ENCODE results near the gene OGFR. TPM values are rescaled to one million over a fixed set of nuclear protein-coding genes. Genes with fewer than 3 reads are reported as not detected.

OGFR gene
- total RNA-seq, 2 experiments from 2014 or later: 43.8 to 44.7 TPM

GRCh38 chr20:62763404-62763803, 41.2 kb upstream of the OGFR start:
- no peak for ATAC-seq
- ChIA-PET CTCF (interaction anchor here (0.5 kb wide), 1 partner anchor 105 kb away, joined by 3 read pairs; no protein-coding TSS in a partner anchor), POLR2A (no interaction called here)
- no peaks in the 10 kb centered on the region for H3K36me3 Mint-ChIP-seq (ENCODE audit: low read depth)
- intact Hi-C loops (cut with DNase I, micrococcal nuclease): no loop called here
- no peak for DNase-seq
- H3K4me1 Mint-ChIP-seq: peaks cover 7% of the 10 kb centered on the region
- no peak overlapping the region for H3K27ac Mint-ChIP-seq
- H3K4me3 Mint-ChIP-seq: no peak overlapping the region
- H3K9me3 Mint-ChIP-seq (ENCODE audit: low read depth): no peaks in the 10 kb centered on the region
- H3K27me3 Mint-ChIP-seq: no peaks in the 10 kb centered on the region

GRCh38 chr20:62764156-62764935, 40.3 kb upstream of the OGFR start:
- Mint-ChIP-seq H3K27me3 (no peaks in the 10 kb centered on the region), H3K9me3 (ENCODE audit: low read depth) (no peaks in the 10 kb centered on the region), H3K4me3 (no peak overlapping the region), H3K4me1 (peaks cover 7% of the 10 kb centered on the region), H3K36me3 (ENCODE audit: low read depth) (no peaks in the 10 kb centered on the region), H3K27ac (no peak overlapping the region)
- intact Hi-C loops (cut with DNase I, micrococcal nuclease): no loop called here
- no peak for DNase-seq
- ATAC-seq: no peak
- CTCF ChIA-PET: interaction anchor here (0.6 kb wide), 1 partner anchor 170 kb away, joined by 4 read pairs; no protein-coding TSS in a partner anchor
- POLR2A ChIA-PET: no interaction called here

GRCh38 chr20:62765021-62765420, 39.6 kb upstream of the OGFR start:
- DNase-seq: no peak
- intact Hi-C loops (cut with DNase I, micrococcal nuclease): no loop called here
- POLR2A ChIA-PET: no interaction called here
- CTCF ChIA-PET: interaction anchor here (0.6 kb wide), 1 partner anchor 1274 kb away, joined by 3 read pairs; no protein-coding TSS in a partner anchor
- no peaks in the 10 kb centered on the region for H3K9me3 Mint-ChIP-seq (ENCODE audit: low read depth)
- H3K4me1 Mint-ChIP-seq: peaks cover 7% of the 10 kb centered on the region
- no peak overlapping the region for H3K27ac Mint-ChIP-seq
- no peak for ATAC-seq
- H3K27me3 Mint-ChIP-seq: no peaks in the 10 kb centered on the region
- no peaks in the 10 kb centered on the region for H3K36me3 Mint-ChIP-seq (ENCODE audit: low read depth)
- H3K4me3 Mint-ChIP-seq: no peak overlapping the region

- ATAC-seq: no peak
- ChIA-PET CTCF (interaction anchor here (0.6 kb wide), 2 partner anchors 23 to 1274 kb away, joined by 3 read pairs; no protein-coding TSS in a partner anchor), POLR2A (no interaction called here)
- intact Hi-C loops (cut with DNase I, micrococcal nuclease): no loop called here
- Mint-ChIP-seq H3K36me3 (ENCODE audit: low read depth) (no peaks in the 10 kb centered on the region), H3K4me3 (no peak overlapping the region), H3K27ac (no peak overlapping the region), H3K27me3 (no peaks in the 10 kb centered on the region), H3K9me3 (ENCODE audit: low read depth) (no peaks in the 10 kb centered on the region), H3K4me1 (peaks cover 7% of the 10 kb centered on the region)
- no peak for DNase-seq
Measured at GRCh38 chr20:62765432-62766070, 39.1 kb upstream of the OGFR start.

- no peak for DNase-seq
- no peaks in the 10 kb centered on the region for H3K27me3 Mint-ChIP-seq
- H3K27ac Mint-ChIP-seq: no peak overlapping the region
- H3K4me1 Mint-ChIP-seq: peaks cover 7% of the 10 kb centered on the region
- no peak for ATAC-seq
- intact Hi-C loops (cut with DNase I, micrococcal nuclease): no loop called here
- POLR2A ChIA-PET: no interaction called here
- H3K4me3 Mint-ChIP-seq: no peak overlapping the region
- CTCF ChIA-PET: interaction anchor here (0.6 kb wide), 1 partner anchor 22 kb away, joined by 3 read pairs; no protein-coding TSS in a partner anchor
- no peaks in the 10 kb centered on the region for H3K9me3 Mint-ChIP-seq (ENCODE audit: low read depth)
- no peaks in the 10 kb centered on the region for H3K36me3 Mint-ChIP-seq (ENCODE audit: low read depth)
Measured at GRCh38 chr20:62766071-62766450, 38.6 kb upstream of the OGFR start.

- DNase-seq: no peak
- CTCF ChIA-PET: no interaction called here
- Mint-ChIP-seq H3K36me3 (ENCODE audit: low read depth) (no peaks in the 10 kb centered on the region), H3K27me3 (no peaks in the 10 kb centered on the region), H3K4me1 (peaks cover 7% of the 10 kb centered on the region), H3K27ac (no peak overlapping the region), H3K4me3 (no peak overlapping the region), H3K9me3 (ENCODE audit: low read depth) (no peaks in the 10 kb centered on the region)
- POLR2A ChIA-PET: no interaction called here
- intact Hi-C loops (cut with DNase I, micrococcal nuclease): no loop called here
- ATAC-seq: no peak
Measured at GRCh38 chr20:62766716-62767115, 37.9 kb upstream of the OGFR start.

GRCh38 chr20:62768234-62768546, 36.4 kb upstream of the OGFR start:
- no peak for ATAC-seq
- CTCF ChIA-PET: interaction anchor here (0.6 kb wide), 2 partner anchors 274 to 1025 kb away, joined by 3 read pairs; no protein-coding TSS in a partner anchor
- H3K4me1 Mint-ChIP-seq: peaks cover 17% of the 10 kb centered on the region
- no peaks in the 10 kb centered on the region for H3K27me3 Mint-ChIP-seq
- POLR2A ChIA-PET: interaction anchor here (0.8 kb wide), 1 partner anchor 153 kb away, joined by 3 read pairs; no protein-coding TSS in a partner anchor
- no peak overlapping the region for H3K4me3 Mint-ChIP-seq
- H3K27ac Mint-ChIP-seq: no peak overlapping the region
- intact Hi-C loops (cut with DNase I, micrococcal nuclease): no loop called here
- H3K9me3 Mint-ChIP-seq (ENCODE audit: low read depth): no peaks in the 10 kb centered on the region
- no peak for DNase-seq
- H3K36me3 Mint-ChIP-seq (ENCODE audit: low read depth): no peaks in the 10 kb centered on the region

- H3K36me3 Mint-ChIP-seq (ENCODE audit: low read depth): no peaks in the 10 kb centered on the region
- ChIA-PET CTCF (interaction anchor here (0.6 kb wide), 2 partner anchors 275 to 1026 kb away, joined by 3 read pairs; no protein-coding TSS in a partner anchor), POLR2A (interaction anchor here (0.8 kb wide), 1 partner anchor 152 kb away, joined by 3 read pairs; no protein-coding TSS in a partner anchor)
- peaks cover 21% of the 10 kb centered on the region for H3K4me1 Mint-ChIP-seq
- DNase-seq (no peak), ATAC-seq (no peak)
- intact Hi-C loops (cut with DNase I, micrococcal nuclease): no loop called here
- H3K4me3 Mint-ChIP-seq: no peak overlapping the region
- no peaks in the 10 kb centered on the region for H3K9me3 Mint-ChIP-seq (ENCODE audit: low read depth)
- H3K27ac Mint-ChIP-seq: no peak overlapping the region
- no peaks in the 10 kb centered on the region for H3K27me3 Mint-ChIP-seq
Measured at GRCh38 chr20:62768551-62769287, 35.9 kb upstream of the OGFR start.

- Mint-ChIP-seq H3K9me3 (ENCODE audit: low read depth) (no peaks in the 10 kb centered on the region), H3K36me3 (ENCODE audit: low read depth) (no peaks in the 10 kb centered on the region), H3K4me1 (peaks cover 28% of the 10 kb centered on the region), H3K27ac (no peak overlapping the region), H3K27me3 (no peaks in the 10 kb centered on the region), H3K4me3 (no peak overlapping the region)
- ChIA-PET POLR2A (no interaction called here), CTCF (no interaction called here)
- no peak for ATAC-seq
- intact Hi-C loops (cut with DNase I, micrococcal nuclease): no loop called here
- DNase-seq: no peak
Measured at GRCh38 chr20:62769346-62770071, 35.1 kb upstream of the OGFR start.

GRCh38 chr20:62770111-62770910, 34.3 kb upstream of the OGFR start:
- H3K4me3 Mint-ChIP-seq: no peak overlapping the region
- ChIA-PET POLR2A (no interaction called here), CTCF (interaction anchor here (0.6 to 1.2 kb wide), 2 partner anchors 52 to 325 kb away, joined by 4 to 5 read pairs; no protein-coding TSS in a partner anchor)
- intact Hi-C loops (cut with DNase I, micrococcal nuclease): no loop called here
- peaks cover 36% of the 10 kb centered on the region for H3K4me1 Mint-ChIP-seq
- no peak overlapping the region for H3K27ac Mint-ChIP-seq
- ATAC-seq (no peak), DNase-seq (no peak)
- no peaks in the 10 kb centered on the region for H3K36me3 Mint-ChIP-seq (ENCODE audit: low read depth)
- H3K27me3 Mint-ChIP-seq: no peaks in the 10 kb centered on the region
- H3K9me3 Mint-ChIP-seq (ENCODE audit: low read depth): no peaks in the 10 kb centered on the region

Measured in activated CD4-positive, alpha-beta T cell treated with anti-CD3 and anti-CD28 coated beads for 36 hours (primary cell).